ENCODE measurements around the gene TTLL5. TPM values are rescaled to one million over a fixed set of nuclear protein-coding genes. Genes with fewer than 3 reads are reported as not detected.

Gene TTLL5
- total RNA-seq, 1 donor from 2014 or later = 15.5 TPM

GRCh38 chr14:75757644-75758402 is 96.8 kb downstream of the TTLL5 start:
- TF ChIP-seq CTCF (IDR thresholded peaks at IDR 0.05; ENCODE audit: insufficient read depth, low read length, severe bottlenecking) = no peak
- Histone ChIP-seq H3K36me3 (ENCODE audit: control insufficient read depth, insufficient read depth, low read length) (no peaks in the 10 kb centered on the region), H3K27me3 (ENCODE audit: control insufficient read depth, insufficient read depth, low read length) (no peaks in the 10 kb centered on the region), H3K4me3 (ENCODE audit: low read depth, low read length) (no peak overlapping the region)
- FAIRE-seq (no peak), DNase-seq (ENCODE audit: low read depth) (no peak)

- H3K36me3 ChIP-seq (ENCODE audit: control insufficient read depth, insufficient read depth, low read length) = no peaks in the 10 kb centered on the region
- TF ChIP-seq CTCF (IDR thresholded peaks at IDR 0.05; ENCODE audit: insufficient read depth, low read length, severe bottlenecking) = no peak
- FAIRE-seq (no peak), DNase-seq (ENCODE audit: low read depth) (no peak)
- H3K4me3 ChIP-seq (ENCODE audit: low read depth, low read length) = no peak overlapping the region
- H3K27me3 ChIP-seq (ENCODE audit: control insufficient read depth, insufficient read depth, low read length) = no peaks in the 10 kb centered on the region
These were observed 103.0 kb downstream of the TTLL5 start for GRCh38 chr14:75764020-75764419.

- Histone ChIP-seq H3K4me3 (ENCODE audit: low read depth, low read length) (no peak overlapping the region), H3K27me3 (ENCODE audit: control insufficient read depth, insufficient read depth, low read length) (no peaks in the 10 kb centered on the region), H3K36me3 (ENCODE audit: control insufficient read depth, insufficient read depth, low read length) (no peaks in the 10 kb centered on the region)
- DNase-seq (ENCODE audit: low read depth) = peak; percentile 18
- TF ChIP-seq CTCF (IDR thresholded peaks at IDR 0.05; ENCODE audit: insufficient read depth, low read length, severe bottlenecking) = no peak
- no peak for FAIRE-seq
These were observed 108.1 kb downstream of the TTLL5 start for GRCh38 chr14:75769047-75769685.

GRCh38 chr14:75770635-75771034 is 109.6 kb downstream of the TTLL5 start:
- FAIRE-seq (no peak), DNase-seq (ENCODE audit: low read depth) (no peak)
- H3K36me3 ChIP-seq (ENCODE audit: control insufficient read depth, insufficient read depth, low read length) = peaks cover 3% of the 10 kb centered on the region
- no peaks in the 10 kb centered on the region for H3K27me3 ChIP-seq (ENCODE audit: control insufficient read depth, insufficient read depth, low read length)
- TF ChIP-seq CTCF (IDR thresholded peaks at IDR 0.05; ENCODE audit: insufficient read depth, low read length, severe bottlenecking) = no peak
- H3K4me3 ChIP-seq (ENCODE audit: low read depth, low read length) = no peak overlapping the region

- FAIRE-seq (no peak), DNase-seq (ENCODE audit: low read depth) (no peak)
- no peak for TF ChIP-seq CTCF (IDR thresholded peaks at IDR 0.05; ENCODE audit: insufficient read depth, low read length, severe bottlenecking)
- Histone ChIP-seq H3K4me3 (ENCODE audit: low read depth, low read length) (no peak overlapping the region), H3K36me3 (ENCODE audit: control insufficient read depth, insufficient read depth, low read length) (peaks cover 3% of the 10 kb centered on the region), H3K27me3 (ENCODE audit: control insufficient read depth, insufficient read depth, low read length) (no peaks in the 10 kb centered on the region)
These were observed 110.5 kb downstream of the TTLL5 start for GRCh38 chr14:75771595-75771994.
